ENCODE data around the gene PRELID2.

- TF ChIP-seq BHLHE40 (IDR thresholded peaks at IDR 0.05; ENCODE audit: borderline replicate concordance) (no peak), ARNT (IDR thresholded peaks at IDR 0.05) (no peak), HDGF (IDR thresholded peaks at IDR 0.05; ENCODE audit: borderline replicate concordance) (no peak), FOXM1 (IDR thresholded peaks at IDR 0.05; ENCODE audit: borderline replicate concordance) (no peak), SP1 (IDR thresholded peaks at IDR 0.05) (no peak)
- TF ChIP-seq, protein P1, sequence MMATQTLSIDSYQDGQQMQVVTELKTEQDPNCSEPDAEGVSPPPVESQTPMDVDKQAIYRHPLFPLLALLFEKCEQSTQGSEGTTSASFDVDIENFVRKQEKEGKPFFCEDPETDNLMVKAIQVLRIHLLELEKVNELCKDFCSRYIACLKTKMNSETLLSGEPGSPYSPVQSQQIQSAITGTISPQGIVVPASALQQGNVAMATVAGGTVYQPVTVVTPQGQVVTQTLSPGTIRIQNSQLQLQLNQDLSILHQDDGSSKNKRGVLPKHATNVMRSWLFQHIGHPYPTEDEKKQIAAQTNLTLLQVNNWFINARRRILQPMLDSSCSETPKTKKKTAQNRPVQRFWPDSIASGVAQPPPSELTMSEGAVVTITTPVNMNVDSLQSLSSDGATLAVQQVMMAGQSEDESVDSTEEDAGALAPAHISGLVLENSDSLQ (IDR thresholded peaks at IDR 0.05) = no peak
Observed at GRCh38 chr5:145869753-145870152, 34.6 kb upstream of the PRELID2 start.

Measured in HEK293T (cell line).